RWPE2 (cell line): ENCODE measurements around the gene SOX13.

ENCODE experiments used
- ATAC-seq: fragments of 200-7000 bp; cut with Tn5 transposase; 3 replicates; pipeline ENCODE4 v1.9.1; 2021; ENCODE audit warnings: low read depth
- DNase-seq: peaks from one replicate; pipeline ENCODE4 v3.0.0-alpha.2; 2020; ENCODE audit warnings: low spot score
- H3K27ac ChIP-seq: fragments of 450-650 bp; 2 replicates; pipeline ENCODE4 v1.5.1; 2017; ENCODE audit warnings: mild to moderate bottlenecking; ENCODE audit not compliant: poor library complexity, severe bottlenecking
- H3K27me3 ChIP-seq: fragments of 250-450 bp; sonication (Bioruptor Pico); 2 replicates; pipeline ENCODE4 v1.5.1; 2021; ENCODE audit warnings: mild to moderate bottlenecking, moderate library complexity; ENCODE audit not compliant: insufficient read depth, poor library complexity, severe bottlenecking
- H3K36me3 ChIP-seq: fragments of 250-450 bp; sonication (Bioruptor Pico); 2 replicates; pipeline ENCODE4 v1.5.1; 2020; ENCODE audit warnings: low read depth, mild to moderate bottlenecking, moderate library complexity
- H3K4me1 ChIP-seq: fragments of 250-450 bp; sonication (Bioruptor Pico); 2 replicates; pipeline ENCODE4 v1.5.1; 2021; ENCODE audit warnings: mild to moderate bottlenecking, moderate library complexity; ENCODE audit not compliant: insufficient read depth, poor library complexity, severe bottlenecking
- H3K4me3 ChIP-seq: fragments of 250-450 bp; sonication (Bioruptor Pico); 2 replicates; pipeline ENCODE4 v1.5.1; 2021; ENCODE audit warnings: mild to moderate bottlenecking, moderate library complexity; ENCODE audit not compliant: severe bottlenecking
- H3K9me3 ChIP-seq: fragments of 250-450 bp; sonication (Bioruptor Pico); 2 replicates; pipeline ENCODE4 v1.5.1; 2021; ENCODE audit warnings: mild to moderate bottlenecking, moderate library complexity; ENCODE audit not compliant: severe bottlenecking
- CTCF ChIP-seq: fragments of 450-650 bp; IDR thresholded peaks from one replicate; pipeline ENCODE4 v1.5.1; 2017; ENCODE audit warnings: mild to moderate bottlenecking, moderate library complexity; ENCODE audit not compliant: poor library complexity, severe bottlenecking

Gene SOX13

GRCh38 chr1:204141131-204141530 lies 68.2 kb downstream of the SOX13 start:
- no peak overlapping the region for H3K4me3 ChIP-seq
- H3K36me3 ChIP-seq, result peaks cover 16% of the 10 kb centered on the region
- no peak for ATAC-seq
- no peak overlapping the region for H3K27ac ChIP-seq
- H3K9me3 ChIP-seq, result no peaks in the 10 kb centered on the region
- H3K27me3 ChIP-seq, result no peaks in the 10 kb centered on the region
- TF ChIP-seq CTCF, result no peak
- DNase-seq, result no peak
- no peaks in the 10 kb centered on the region for H3K4me1 ChIP-seq

- H3K4me3 ChIP-seq, result no peak overlapping the region
- DNase-seq (no peak), ATAC-seq (no peak)
- no peak overlapping the region for H3K27ac ChIP-seq
- H3K27me3 ChIP-seq, result no peaks in the 10 kb centered on the region
- no peaks in the 10 kb centered on the region for H3K9me3 ChIP-seq
- no peak for TF ChIP-seq CTCF
- H3K4me1 ChIP-seq, result no peaks in the 10 kb centered on the region
- peaks cover 16% of the 10 kb centered on the region for H3K36me3 ChIP-seq
These were observed 69.4 kb downstream of the SOX13 start for GRCh38 chr1:204142032-204142974.

GRCh38 chr1:204143276-204144041 lies 70.5 kb downstream of the SOX13 start:
- peaks cover 16% of the 10 kb centered on the region for H3K36me3 ChIP-seq
- ATAC-seq, result no peak
- H3K27me3 ChIP-seq, result no peaks in the 10 kb centered on the region
- H3K4me1 ChIP-seq, result no peaks in the 10 kb centered on the region
- no peak overlapping the region for H3K4me3 ChIP-seq
- TF ChIP-seq CTCF, result no peak
- no peak overlapping the region for H3K27ac ChIP-seq
- DNase-seq, result no peak
- no peaks in the 10 kb centered on the region for H3K9me3 ChIP-seq

GRCh38 chr1:204145033-204145504 lies 72.2 kb downstream of the SOX13 start:
- no peak for DNase-seq
- ATAC-seq, result 0 out of 3 replicates have a peak, but pooled peaks have one; percentile 21
- no peaks in the 10 kb centered on the region for H3K4me1 ChIP-seq

More at GRCh38 chr1:204145033-204145504, 72.2 kb downstream of the SOX13 start:
- no peak for TF ChIP-seq CTCF
- H3K36me3 ChIP-seq, result peaks cover under 1% of the 10 kb centered on the region; the same call in 1 of the 2 replicates
- H3K27me3 ChIP-seq, result no peaks in the 10 kb centered on the region
- H3K9me3 ChIP-seq, result no peaks in the 10 kb centered on the region
- no peak overlapping the region for H3K4me3 ChIP-seq
- H3K27ac ChIP-seq, result no peak overlapping the region
